NCI-H1694 treated with DMSO at 0.1 percent for 48 hours (cell line): ENCODE data around the gene BEAN1.

Source experiments
- DNase-seq: peaks from one replicate; lab custom pipeline; 2025; lab: John Stamatoyannopoulos, UW

Gene BEAN1

GRCh38 chr16:66419527-66419926 lies 7.6 kb upstream of the BEAN1 start:
- DNase-seq, result no peak

- DNase-seq, result no peak
Observed at GRCh38 chr16:66420396-66420795, 6.7 kb upstream of the BEAN1 start.

- DNase-seq, result no peak
Observed at GRCh38 chr16:66421891-66422290, 5.2 kb upstream of the BEAN1 start.

- no peak for DNase-seq
Observed at GRCh38 chr16:66422366-66422765, 4.7 kb upstream of the BEAN1 start.

- DNase-seq, result no peak
Observed at GRCh38 chr16:66423177-66423576, 3.9 kb upstream of the BEAN1 start.

- DNase-seq, result no peak
Observed at GRCh38 chr16:66425651-66426050, 1.4 kb upstream of the BEAN1 start.

GRCh38 chr16:66426112-66427035 lies 721 bp upstream of the BEAN1 start:
- DNase-seq, result no peak

- no peak for DNase-seq
Observed at GRCh38 chr16:66427871-66428681, 981 bp downstream of the BEAN1 start.

- no peak for DNase-seq
Observed at GRCh38 chr16:66428682-66429251, 1.7 kb downstream of the BEAN1 start.

GRCh38 chr16:66429290-66429962 lies 2.3 kb downstream of the BEAN1 start:
- DNase-seq, result no peak

- DNase-seq, result no peak
Observed at GRCh38 chr16:66430214-66430613, 3.1 kb downstream of the BEAN1 start.

- no peak for DNase-seq
Observed at GRCh38 chr16:66431760-66432159, 4.7 kb downstream of the BEAN1 start.

- no peak for DNase-seq
Observed at GRCh38 chr16:66432429-66432828, 5.3 kb downstream of the BEAN1 start.

- no peak for DNase-seq
Observed at GRCh38 chr16:66434619-66435430, 7.7 kb downstream of the BEAN1 start.

- no peak for DNase-seq
Observed at GRCh38 chr16:66435896-66436295, 8.8 kb downstream of the BEAN1 start.

GRCh38 chr16:66437391-66437945 lies 10.4 kb downstream of the BEAN1 start:
- no peak for DNase-seq

GRCh38 chr16:66438536-66438935 lies 11.4 kb downstream of the BEAN1 start:
- no peak for DNase-seq

GRCh38 chr16:66439051-66439730 lies 12.1 kb downstream of the BEAN1 start:
- DNase-seq, result no peak

GRCh38 chr16:66440271-66440802 lies 13.2 kb downstream of the BEAN1 start:
- DNase-seq, result no peak

- DNase-seq, result no peak
Observed at GRCh38 chr16:66440970-66441369, 13.9 kb downstream of the BEAN1 start.
